GM21360 (cell line): ENCODE data around the gene STYXL2.

Experiments
- ATAC-seq: cut with Tn5 transposase; IDR thresholded peaks from one replicate; pipeline ENCODE4 v1.9.1; 2021; ENCODE audit warnings: mild to moderate bottlenecking, moderate library complexity; ENCODE audit not compliant: unreplicated experiment

The STYXL2 gene

DNA sequence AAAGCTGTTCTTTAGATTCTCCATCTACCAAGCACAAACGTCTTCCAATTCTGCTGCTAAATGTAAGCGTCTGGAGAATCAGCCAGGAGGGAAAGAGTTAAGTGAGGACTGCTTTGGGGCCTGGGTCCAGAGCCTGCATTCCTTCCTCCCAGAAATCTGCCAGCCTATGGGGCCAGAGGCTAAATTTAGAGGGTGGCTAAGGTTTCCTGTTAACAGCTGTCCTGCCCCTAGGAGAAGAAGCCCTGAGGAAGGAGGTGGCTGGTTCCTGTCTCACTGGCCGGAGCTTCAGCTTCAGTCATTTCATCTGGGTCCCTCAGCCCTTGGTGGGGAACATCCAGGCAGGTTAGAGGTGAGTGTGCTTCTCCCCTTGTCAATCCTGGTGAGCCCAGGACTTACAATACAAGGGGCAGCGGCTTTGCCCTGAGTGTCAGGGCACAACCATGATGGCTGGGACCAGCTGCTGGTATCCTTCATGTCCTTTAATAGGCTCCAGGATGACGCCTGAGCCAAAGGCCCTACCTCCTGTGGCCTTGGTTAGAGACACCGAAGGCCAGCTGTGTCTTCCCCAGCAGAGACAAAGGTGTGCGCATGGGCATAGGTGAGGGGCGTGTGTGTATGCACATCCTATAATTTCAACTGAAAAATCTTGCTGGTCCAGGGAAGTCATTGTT lies at the start of gene STYXL2:
TSS of gene STYXL2 (plus strand) at position 230 of the 671 bp plus-strand sequence. CDS start 775 bp downstream, outside the sequence.
- no peak for ATAC-seq

DNA sequence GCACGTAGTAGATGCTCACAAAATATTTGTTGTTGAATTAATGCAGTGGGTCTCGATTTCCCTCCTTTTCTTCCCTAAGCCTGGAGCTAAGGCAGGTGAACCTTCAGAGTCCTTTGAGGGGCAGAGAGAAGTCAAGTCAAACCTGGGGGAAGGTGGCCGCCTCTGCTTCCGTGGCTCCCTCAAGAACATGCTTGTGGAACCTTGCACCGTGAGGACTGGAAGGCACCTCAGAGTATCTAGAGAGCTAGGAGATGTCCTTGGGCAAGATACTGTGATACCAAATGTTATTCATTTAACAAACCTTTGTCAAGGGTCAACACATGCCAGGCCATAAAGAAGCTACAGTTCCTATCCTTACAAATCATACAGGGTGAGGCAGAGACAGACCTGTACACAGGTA lies 42.0 kb upstream of the STYXL2 start:
- no peak for ATAC-seq

DNA sequence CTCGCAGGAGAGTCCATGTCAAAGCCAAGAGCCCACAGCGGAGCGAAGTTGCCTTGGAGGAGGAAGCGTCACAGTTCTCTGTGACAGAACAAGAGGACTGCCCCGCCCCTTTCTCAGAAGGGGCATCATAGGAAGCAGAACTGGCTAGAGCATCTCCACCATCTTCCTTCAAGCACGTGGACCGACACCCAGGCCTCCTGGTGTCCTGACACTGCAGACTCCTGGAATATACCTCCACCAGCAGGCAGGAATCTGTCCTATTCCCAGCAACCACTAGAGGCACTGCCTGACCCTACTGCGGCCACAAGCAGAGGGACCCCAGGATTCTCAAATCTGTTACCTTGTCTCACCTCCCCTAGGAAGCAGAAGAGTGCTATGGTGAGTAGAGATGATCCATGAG lies 41.5 kb upstream of the STYXL2 start:
- ATAC-seq, result no peak

GRCh38 chr1:167054531-167054930 lies 39.3 kb upstream of the STYXL2 start:
- no peak for ATAC-seq

GRCh38 chr1:167054946-167055630 lies 38.8 kb upstream of the STYXL2 start:
- no peak for ATAC-seq

DNA sequence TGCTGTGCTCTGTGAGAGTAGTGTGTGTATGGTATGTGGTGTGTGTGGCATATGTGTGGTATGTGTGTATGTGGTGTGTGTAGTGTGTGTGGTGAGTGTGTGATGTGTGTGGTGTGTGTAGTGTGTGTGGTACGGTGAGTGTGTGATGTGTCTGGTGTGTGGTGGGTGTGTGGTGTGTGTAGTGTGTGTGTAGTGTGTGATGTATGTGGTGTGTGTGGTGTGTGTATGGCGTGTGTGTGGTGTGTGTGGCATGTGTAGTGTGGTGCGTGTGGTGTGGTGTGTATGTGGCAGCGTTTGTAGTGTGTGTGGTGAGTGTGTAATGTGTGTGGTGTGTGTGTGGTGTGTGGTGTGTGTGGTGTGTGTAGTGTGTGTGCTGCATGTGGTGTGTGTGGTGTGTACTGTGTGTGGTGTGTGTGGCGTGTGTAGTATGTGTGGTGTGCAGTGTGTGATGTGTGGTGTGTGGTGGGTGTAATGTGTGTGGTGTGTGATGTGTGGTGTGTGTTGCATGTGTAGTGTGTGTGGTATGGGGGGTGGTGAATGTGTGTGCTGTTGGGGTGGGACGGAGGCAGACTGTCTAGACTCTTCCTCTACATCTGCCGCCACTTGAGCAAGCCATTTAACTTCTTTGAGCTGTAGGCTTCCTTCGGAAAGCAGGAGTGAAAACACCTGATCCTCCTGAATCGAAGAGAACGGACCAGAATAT lies 37.2 kb upstream of the STYXL2 start:
- ATAC-seq, result no peak

DNA sequence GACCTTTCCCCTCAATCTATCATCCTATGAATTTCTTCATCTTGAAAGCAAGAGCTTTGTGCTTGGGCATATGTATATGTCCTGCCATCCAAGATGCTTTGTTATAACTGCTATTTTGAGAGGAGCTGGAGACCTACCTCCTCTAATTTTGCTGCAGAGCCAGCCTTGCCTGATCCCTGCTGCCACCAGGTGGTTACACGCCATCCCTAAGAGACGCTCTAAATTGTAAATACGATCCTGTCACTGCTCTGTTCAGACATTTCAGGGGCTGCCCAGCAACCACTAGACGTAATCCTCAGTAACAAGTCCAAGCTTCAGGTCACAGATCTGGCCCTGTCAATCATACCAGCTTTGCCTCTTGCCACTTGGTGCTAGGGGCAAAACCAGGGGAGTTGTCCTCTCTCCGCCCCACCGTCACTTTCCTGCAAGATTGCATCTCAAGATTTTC lies 36.6 kb upstream of the STYXL2 start:
- peak; percentile 58 for ATAC-seq

DNA sequence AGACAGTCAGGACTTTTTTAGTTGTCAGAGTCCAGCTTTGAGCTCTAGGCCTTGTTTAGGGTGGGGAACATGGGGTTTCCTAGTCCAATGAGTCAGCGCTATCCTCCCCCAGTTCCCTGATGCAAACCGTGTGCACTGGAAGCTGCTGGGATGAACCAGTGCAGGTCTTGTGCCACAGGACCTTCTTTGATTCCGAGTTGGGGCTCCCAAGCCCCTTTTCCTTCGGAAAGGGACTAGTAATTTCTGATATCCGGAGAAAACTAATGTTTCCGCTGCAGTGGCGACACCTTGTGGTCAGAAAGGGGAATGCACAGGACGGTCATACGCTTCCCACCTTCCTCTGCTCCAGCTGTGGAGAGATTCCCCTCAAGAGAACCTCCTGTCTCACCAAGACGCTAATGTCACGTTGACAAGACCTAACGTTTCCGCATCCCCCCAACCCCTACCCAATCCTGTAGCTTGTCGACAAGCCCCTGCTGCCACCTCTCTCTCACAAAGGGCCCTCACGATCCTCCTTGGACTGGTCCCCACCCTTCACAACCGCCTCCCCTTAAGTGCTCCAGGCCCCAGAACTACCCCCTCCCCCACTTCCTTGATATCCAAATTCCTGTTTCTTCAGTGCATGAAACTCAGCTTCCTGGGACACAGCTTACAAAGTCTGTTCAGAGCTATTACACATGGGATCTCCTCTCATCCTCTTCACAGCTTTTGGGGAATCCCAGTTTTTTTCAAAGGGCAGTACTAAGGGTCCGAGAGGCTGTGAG lies 34.6 kb upstream of the STYXL2 start:
- ATAC-seq, result no peak

- no peak for ATAC-seq
Observed at GRCh38 chr1:167059809-167060107, 34.1 kb upstream of the STYXL2 start.

GRCh38 chr1:167060141-167061072 lies 33.5 kb upstream of the STYXL2 start:
- no peak for ATAC-seq

DNA sequence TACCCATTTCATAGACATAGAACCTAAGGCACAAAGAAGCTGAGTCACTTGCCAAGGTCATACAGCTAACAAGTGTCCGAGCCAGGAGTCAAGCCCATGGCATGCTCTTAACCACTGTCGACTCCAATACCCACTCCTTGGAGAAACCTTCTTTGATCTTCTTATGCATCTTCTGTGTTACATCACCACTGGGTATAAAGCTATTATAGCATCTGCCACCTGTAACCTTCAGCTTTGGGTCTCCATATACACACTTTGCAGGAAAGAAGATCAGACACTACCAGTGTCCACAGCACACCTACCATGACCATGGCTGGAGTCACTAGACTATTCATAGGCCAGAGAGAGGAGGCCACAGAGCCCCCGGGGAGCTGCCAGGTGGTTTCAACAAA lies 32.8 kb upstream of the STYXL2 start:
- ATAC-seq, result no peak

DNA sequence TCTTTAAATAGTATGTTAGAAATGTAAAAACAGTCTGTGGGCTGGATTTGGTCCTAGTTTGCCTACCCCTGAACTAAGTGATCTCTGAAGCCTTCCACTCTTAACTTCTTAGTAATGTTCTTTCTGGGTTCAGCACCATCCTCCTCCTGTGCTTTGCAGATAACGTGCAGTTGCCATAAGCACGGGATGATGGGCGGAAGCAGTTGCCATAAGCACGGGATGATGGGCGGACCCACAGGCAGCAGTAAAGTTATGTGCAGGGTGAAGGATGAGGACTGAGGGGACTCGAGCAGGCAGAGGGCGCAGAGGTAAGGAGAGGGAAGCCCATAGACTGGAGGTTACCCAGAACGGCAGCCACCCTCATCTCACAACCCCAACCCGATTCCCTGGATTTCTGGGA lies 29.3 kb upstream of the STYXL2 start:
- no peak for ATAC-seq

- no peak for ATAC-seq
Observed at GRCh38 chr1:167065471-167065870, 28.4 kb upstream of the STYXL2 start.

GRCh38 chr1:167066333-167067122 lies 27.3 kb upstream of the STYXL2 start:
- peak; percentile 79 for ATAC-seq

DNA sequence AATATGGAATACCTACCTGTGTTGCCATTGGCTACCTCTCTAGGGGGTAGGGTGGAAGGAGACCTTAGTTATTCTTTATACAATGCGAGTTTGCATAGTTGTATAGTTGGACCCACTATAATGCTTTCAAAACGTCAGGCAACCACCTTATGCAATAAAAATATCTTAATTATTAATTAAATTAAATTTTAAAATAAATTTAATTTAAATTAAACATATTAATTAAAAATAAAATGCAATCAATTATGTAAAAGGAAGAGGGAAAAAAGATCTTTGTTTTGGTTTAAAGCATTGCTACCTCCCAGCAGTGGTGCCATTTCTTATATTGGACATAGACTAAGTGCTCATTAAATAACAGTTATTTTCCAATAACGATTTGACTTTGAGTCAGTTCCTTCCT lies 26.0 kb upstream of the STYXL2 start:
- ATAC-seq, result no peak

GRCh38 chr1:167068761-167069160 lies 25.1 kb upstream of the STYXL2 start:
- no peak for ATAC-seq

DNA sequence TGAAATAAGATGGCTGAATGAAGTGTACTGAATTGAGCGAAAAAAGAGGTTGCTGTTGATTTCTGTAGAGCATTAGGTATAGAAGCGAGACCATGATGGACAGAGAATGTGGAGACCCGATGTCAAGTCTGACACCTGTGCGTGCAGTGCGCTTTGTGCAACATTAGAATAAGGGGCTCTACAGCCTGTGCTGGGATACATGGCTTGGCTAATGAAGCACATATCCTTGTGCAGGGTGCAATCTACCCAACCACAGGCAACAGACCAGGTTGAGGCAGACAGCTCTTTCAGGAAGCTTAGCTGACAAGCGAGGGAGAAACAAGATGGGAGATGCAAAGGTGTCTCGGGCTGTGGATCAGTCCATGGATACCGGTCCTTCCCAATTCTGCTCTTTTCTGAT lies 22.6 kb upstream of the STYXL2 start:
- no peak for ATAC-seq

DNA sequence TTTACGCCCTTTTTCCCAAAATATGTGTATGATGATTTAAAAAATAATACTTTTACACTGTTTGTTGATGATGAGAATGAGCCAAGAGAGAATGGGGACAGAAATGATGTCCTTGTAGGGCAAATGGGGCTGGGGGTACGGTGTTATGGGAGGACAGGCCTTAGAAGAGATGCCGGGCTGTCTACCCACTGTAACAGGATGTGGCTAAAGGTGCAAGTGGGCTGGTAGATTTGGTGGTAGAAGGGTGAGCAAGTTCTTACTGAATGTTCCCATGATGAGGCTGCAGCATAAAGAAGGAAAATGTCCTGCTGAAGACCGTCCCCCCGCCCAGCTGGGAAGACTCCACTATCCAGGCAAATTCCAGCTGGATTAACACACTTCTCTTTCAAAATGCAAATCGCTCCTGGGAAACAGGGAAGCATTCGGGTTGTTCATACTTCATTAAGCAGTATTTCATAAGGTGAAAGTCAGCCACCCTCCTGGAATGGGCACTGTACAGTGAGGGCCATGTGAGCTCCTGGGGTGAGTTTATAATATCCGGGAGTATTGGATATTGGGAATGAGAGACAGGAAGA lies 17.7 kb upstream of the STYXL2 start:
- no peak for ATAC-seq
